ENCODE data around the gene LDAF1. TPM values are rescaled to one million over a fixed set of nuclear protein-coding genes. Genes with fewer than 3 reads are reported as not detected.

The LDAF1 gene
- total RNA-seq, 1 donor from 2014 or later, result 155 TPM

Other genes with a start within 250 kb of the LDAF1 start
- gene DNAH3, start 7.8 kb upstream of the LDAF1 start, total RNA-seq (ENCODE audit: insufficient read depth, low replicate concordance), result 1.4 TPM
- gene ZP2, start 52.9 kb downstream of the LDAF1 start, total RNA-seq (ENCODE audit: insufficient read depth, low replicate concordance), result not detected
- 0.72 TPM for gene ANKS4B, start 75.0 kb downstream of the LDAF1 start, total RNA-seq (ENCODE audit: insufficient read depth, low replicate concordance)
- gene CRYM, start 119.6 kb downstream of the LDAF1 start, total RNA-seq (ENCODE audit: insufficient read depth, low replicate concordance), result 29.4 TPM

All from umbilical cord (tissue), 1 donor.